C4-2B (cell line): ENCODE measurements around the gene CTTNBP2NL.
"Not testable (repeated sequence)": the region's sequence is repeated elsewhere in the genome, so short reads cannot be mapped to it uniquely, and the experiment has no call there.

ENCODE experiments used
- H3K27ac ChIP-seq: fragments of 450-650 bp; 2 replicates; pipeline ENCODE4 v1.5.1; 2017
- CTCF ChIP-seq: fragments of 450-650 bp; conservative IDR thresholded peaks from 2 replicates; pipeline ENCODE4 v1.5.1; 2017; ENCODE audit warnings: mild to moderate bottlenecking
- ZFX ChIP-seq: fragments of 450-650 bp; IDR thresholded peaks from 2 replicates; pipeline ENCODE4 v1.6.1; 2017

The CTTNBP2NL gene

GRCh38 chr1:112410673-112411072 lies 14.7 kb downstream of the CTTNBP2NL start:
- no peak for TF ChIP-seq ZFX
- no peak overlapping the region for H3K27ac ChIP-seq

GRCh38 chr1:112417271-112417670 lies 21.3 kb downstream of the CTTNBP2NL start:
- TF ChIP-seq ZFX (no peak), CTCF (no peak)
- no peak overlapping the region for H3K27ac ChIP-seq

- H3K27ac ChIP-seq, result no peak overlapping the region
- TF ChIP-seq ZFX, result no peak
- TF ChIP-seq CTCF, result no peak
Measured at GRCh38 chr1:112418099-112418892, 22.3 kb downstream of the CTTNBP2NL start.

GRCh38 chr1:112423207-112423606 lies 27.2 kb downstream of the CTTNBP2NL start:
- H3K27ac ChIP-seq, result no peak overlapping the region
- TF ChIP-seq CTCF, result no peak
- no peak for TF ChIP-seq ZFX

- not testable (repeated sequence) for H3K27ac ChIP-seq
Measured at GRCh38 chr1:112423666-112424065, 27.7 kb downstream of the CTTNBP2NL start.

- H3K27ac ChIP-seq, result no peak overlapping the region
- TF ChIP-seq ZFX, result no peak
- TF ChIP-seq CTCF, result no peak
Measured at GRCh38 chr1:112429749-112430148, 33.7 kb downstream of the CTTNBP2NL start.

GRCh38 chr1:112431038-112431437 lies 35.0 kb downstream of the CTTNBP2NL start:
- no peak overlapping the region for H3K27ac ChIP-seq
- TF ChIP-seq ZFX (no peak), CTCF (no peak)

- no peak overlapping the region for H3K27ac ChIP-seq
- TF ChIP-seq CTCF, result no peak
- TF ChIP-seq ZFX, result no peak
Measured at GRCh38 chr1:112435448-112435847, 39.4 kb downstream of the CTTNBP2NL start.
